Esophagus muscularis mucosa (tissue), 4 donors: ENCODE measurements around the gene HCAR1. TPM values are rescaled to one million over a fixed set of nuclear protein-coding genes. Genes with fewer than 3 reads are reported as not detected.
A peak's percentile ranks its signal among the peaks of the same experiment; 100 is the strongest.

Experiments
- DNase-seq: peaks from one replicate; pipeline ENCODE4 v3.0.0-alpha.2; 2017; ENCODE audit errors: extremely low spot score
- H3K27ac ChIP-seq, 4 donors: fragments of 200-600 bp; sonication (generic); replicated peaks in 1 of 4; 1 replicate in 3 of 4; 2 replicates in 1 of 4; pipeline ENCODE4 v1.5.1; 2016 to 2019; ENCODE audit warnings: mild to moderate bottlenecking in 1 of 4
- H3K27me3 ChIP-seq, 4 donors: fragments of 200-600 bp; sonication (generic); one replicate each; pipeline versions ENCODE4 v1.5.1 to v1.6.0; 2016 to 2019
- H3K36me3 ChIP-seq, 4 donors: fragments of 200-600 bp; sonication (generic); one replicate each; pipeline ENCODE4 v1.5.1; 2016 to 2019
- H3K4me1 ChIP-seq, 4 donors: fragments of 200-600 bp; sonication (generic); one replicate each; pipeline ENCODE4 v1.5.1; 2016 to 2019
- H3K4me3 ChIP-seq, 4 donors: fragments of 200-600 bp; sonication (generic); 1 replicate in 2 of 4; 2 replicates in 2 of 4; pipeline ENCODE4 v1.5.1; 2016 to 2019; ENCODE audit warnings: mild to moderate bottlenecking in 4 of 4, moderate library complexity in 1 of 4
- H3K9me3 ChIP-seq, 4 donors: fragments of 200-600 bp; sonication (generic); 1 replicate in 3 of 4; 2 replicates in 1 of 4; pipeline ENCODE4 v1.5.1; 2016 to 2019
- EP300 ChIP-seq: sonication (generic); formaldehyde crosslinking; IDR thresholded peaks from one replicate; pipeline ENCODE4 v1.6.1; 2017; ENCODE audit warnings: antibody characterized with exemption
- POLR2A ChIP-seq: fragments of 450-650 bp; IDR thresholded peaks from one replicate; pipeline ENCODE4 v1.6.1; 2017; ENCODE audit warnings: antibody characterized with exemption, moderate library complexity, mild to moderate bottlenecking, low read depth
- POLR2AphosphoS5 ChIP-seq, 2 donors: sonication (generic); formaldehyde crosslinking; IDR thresholded peaks; one replicate each; pipeline ENCODE4 v1.6.1; 2017; ENCODE audit warnings: antibody characterized with exemption in 2 of 2
- WGBS: methylation state at CpG from one replicate; pipeline ENCODE4 v1.1.5; 2018; 5-methylcytosine and 5-hydroxymethylcytosine counted together
- intact Hi-C: fragments of 100-400 bp; cut with DNase I; formaldehyde crosslinking; loops from one replicate; pipeline ENCODE4 v1.15.1; 2023
- total RNA-seq, 4 donors: library from RNA; depleted of rRNA; stranded (reverse); fragments of >200 nt; gene quantifications; one replicate each; pipeline versions ENCODE4 v1.1.0 to v1.2.1, GENCODE V29; 2016
- TF ChIP-seq, protein P1 (sequence below), 3 experiments: fragments of 200-600 bp in 2 of 3; fragments of 450-650 bp in 1 of 3; sonication (generic) in 2 of 3; IDR thresholded peaks; one replicate each; pipeline ENCODE4 v1.5.1; 2017 to 2019; ENCODE audit warnings: antibody characterized with exemption in 3 of 3, mild to moderate bottlenecking in 2 of 3, moderate library complexity in 1 of 3

Gene HCAR1
- total RNA-seq = under 1 TPM in 1 of 4 donors, not detected in 3; 0.13 TPM

DNA sequence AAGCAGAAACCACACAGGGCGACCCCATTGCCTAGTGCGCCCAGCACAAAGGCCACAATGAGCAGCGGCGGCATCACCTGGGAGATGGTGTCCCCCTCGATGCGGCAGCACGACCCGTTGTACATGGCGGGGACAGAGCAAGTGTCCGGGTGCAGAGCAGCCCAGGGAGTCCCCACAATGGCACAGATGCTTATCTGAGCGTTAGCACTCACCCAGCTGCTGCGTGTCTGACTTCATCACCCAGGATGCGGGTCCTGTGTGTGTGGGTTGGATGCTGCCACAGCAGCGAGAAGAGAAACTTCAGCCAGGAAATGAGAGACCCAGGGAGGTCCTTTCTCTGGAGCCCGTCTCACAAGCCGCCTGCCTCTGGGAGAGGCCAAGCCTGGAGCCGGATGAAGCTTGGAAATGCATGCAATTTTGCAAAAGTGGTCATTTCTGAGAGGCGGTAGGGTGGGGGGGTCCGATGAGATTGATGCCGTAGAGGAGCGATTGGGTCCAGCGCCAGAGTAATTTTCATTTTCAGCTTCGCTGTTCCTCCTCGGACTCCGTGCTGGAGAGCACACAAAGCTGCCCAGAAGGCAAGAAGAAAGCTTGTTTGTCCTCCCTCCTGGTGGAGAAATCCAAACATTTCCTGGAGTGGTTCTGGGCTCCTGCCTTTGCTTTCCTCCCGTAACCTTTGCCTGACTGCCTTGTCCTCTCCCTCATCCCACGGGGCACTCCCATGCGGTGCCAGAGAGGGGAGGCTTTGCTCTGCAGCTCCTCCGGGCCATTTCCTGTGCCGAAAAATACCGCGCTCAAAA is at the start of gene HCAR1:
HCAR1 (minus strand) TSS at position 630 of the 800 bp plus-strand sequence; CDS start at position 125, 505 bp downstream.
- Histone ChIP-seq H3K9me3 (no peaks in the 10 kb centered on the region), H3K4me1 (no peaks in the 10 kb centered on the region), H3K27me3 (peaks cover 0 to 14% (median 0%) of the 10 kb centered on the region in 4 donors), H3K4me3 (peak within 1 kb of the TSS; percentile 27 to 35 (median 28)), H3K27ac (no peak within 1 kb of the TSS), H3K36me3 (no peaks in the 10 kb centered on the region)
- intact Hi-C loops = no loop called here
- TF ChIP-seq POLR2A (no peak), POLR2AphosphoS5 (IDR thresholded peaks at IDR 0.05) (no peak), EP300 (no peak)
- TF ChIP-seq, protein P1, sequence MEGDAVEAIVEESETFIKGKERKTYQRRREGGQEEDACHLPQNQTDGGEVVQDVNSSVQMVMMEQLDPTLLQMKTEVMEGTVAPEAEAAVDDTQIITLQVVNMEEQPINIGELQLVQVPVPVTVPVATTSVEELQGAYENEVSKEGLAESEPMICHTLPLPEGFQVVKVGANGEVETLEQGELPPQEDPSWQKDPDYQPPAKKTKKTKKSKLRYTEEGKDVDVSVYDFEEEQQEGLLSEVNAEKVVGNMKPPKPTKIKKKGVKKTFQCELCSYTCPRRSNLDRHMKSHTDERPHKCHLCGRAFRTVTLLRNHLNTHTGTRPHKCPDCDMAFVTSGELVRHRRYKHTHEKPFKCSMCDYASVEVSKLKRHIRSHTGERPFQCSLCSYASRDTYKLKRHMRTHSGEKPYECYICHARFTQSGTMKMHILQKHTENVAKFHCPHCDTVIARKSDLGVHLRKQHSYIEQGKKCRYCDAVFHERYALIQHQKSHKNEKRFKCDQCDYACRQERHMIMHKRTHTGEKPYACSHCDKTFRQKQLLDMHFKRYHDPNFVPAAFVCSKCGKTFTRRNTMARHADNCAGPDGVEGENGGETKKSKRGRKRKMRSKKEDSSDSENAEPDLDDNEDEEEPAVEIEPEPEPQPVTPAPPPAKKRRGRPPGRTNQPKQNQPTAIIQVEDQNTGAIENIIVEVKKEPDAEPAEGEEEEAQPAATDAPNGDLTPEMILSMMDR (IDR thresholded peaks at IDR 0.05) = no peak
- WGBS = 71% methylated on average over 32 of the region's 32 CpGs
- DNase-seq = no peak

DNA sequence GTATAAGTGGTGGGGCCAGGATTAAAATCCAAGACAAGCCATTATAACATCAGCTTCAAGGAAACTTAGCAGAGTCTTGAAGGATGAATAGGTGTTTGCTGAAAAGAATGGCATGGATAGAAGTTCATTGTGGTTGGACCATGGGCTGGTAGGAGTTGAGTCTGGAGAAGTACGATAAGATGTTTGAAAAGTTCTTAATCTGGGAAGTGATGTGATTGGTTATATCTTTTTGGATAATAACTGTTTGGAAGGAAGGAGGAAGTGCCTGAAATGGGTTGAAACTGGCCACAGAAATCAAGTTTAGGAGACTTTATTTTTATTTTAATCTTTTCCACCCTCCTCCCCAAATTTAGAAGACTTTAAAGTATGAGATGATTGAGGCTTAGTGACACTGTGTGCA is 26.9 kb upstream of the HCAR1 start:
- H3K27me3 ChIP-seq = no peaks in the 10 kb centered on the region
- H3K9me3 ChIP-seq = no peaks in the 10 kb centered on the region
- no peak for DNase-seq
- H3K4me1 ChIP-seq = peaks cover 10 to 31% (median 22%) of the 10 kb centered on the region in 4 donors
- intact Hi-C loops = loop anchor here (10.0 kb wide), 2 partner anchors 123 to 233 kb away; partner anchors contain the start of genes KNTC1 and RSRC2
- H3K27ac ChIP-seq = no peak overlapping the region
- TF ChIP-seq EP300 = no peak
- no peak for TF ChIP-seq POLR2A
- TF ChIP-seq, protein P1 (IDR thresholded peaks at IDR 0.05) = no peak
- TF ChIP-seq POLR2AphosphoS5 (IDR thresholded peaks at IDR 0.05) = no peak
- H3K36me3 ChIP-seq = peaks cover 9 to 82% (median 60%) of the 10 kb centered on the region in 4 donors
- 75% methylated on average over 1 of the region's 1 CpG for WGBS
- H3K4me3 ChIP-seq = no peak overlapping the region

DNA sequence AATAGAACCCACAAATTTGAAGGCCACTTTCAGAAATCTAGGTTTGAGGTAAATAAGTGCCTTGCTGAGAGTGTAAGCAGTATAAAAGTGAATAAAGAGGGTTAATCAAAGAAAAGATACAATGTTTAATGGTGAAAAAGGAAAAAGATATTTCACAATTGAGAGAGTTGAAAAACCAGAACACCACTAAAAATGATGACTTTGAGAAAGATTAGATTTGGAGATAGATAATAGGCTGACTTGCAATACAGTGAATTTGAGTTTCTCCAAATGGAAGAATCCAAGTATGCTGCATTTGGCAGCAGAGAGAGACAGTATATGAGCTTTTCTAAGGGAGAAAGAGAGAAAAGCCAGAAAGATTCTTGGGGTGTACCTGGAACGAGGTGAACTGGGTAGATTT is 24.1 kb upstream of the HCAR1 start:
- Histone ChIP-seq H3K4me1 (peaks cover 15 to 38% (median 28%) of the 10 kb centered on the region in 4 donors), H3K27ac (no peak overlapping the region), H3K9me3 (no peaks in the 10 kb centered on the region), H3K4me3 (no peak overlapping the region), H3K27me3 (no peaks in the 10 kb centered on the region), H3K36me3 (peaks cover 9 to 58% (median 47%) of the 10 kb centered on the region in 4 donors)
- intact Hi-C loops = loop anchor here (2.0 to 10.0 kb wide), 3 partner anchors 66 to 230 kb away; partner anchors contain the start of genes KNTC1 and RSRC2
- TF ChIP-seq, protein P1 (IDR thresholded peaks at IDR 0.05) = no peak
- WGBS = 88% methylated on average over 1 of the region's 1 CpG
- DNase-seq = no peak

DNA sequence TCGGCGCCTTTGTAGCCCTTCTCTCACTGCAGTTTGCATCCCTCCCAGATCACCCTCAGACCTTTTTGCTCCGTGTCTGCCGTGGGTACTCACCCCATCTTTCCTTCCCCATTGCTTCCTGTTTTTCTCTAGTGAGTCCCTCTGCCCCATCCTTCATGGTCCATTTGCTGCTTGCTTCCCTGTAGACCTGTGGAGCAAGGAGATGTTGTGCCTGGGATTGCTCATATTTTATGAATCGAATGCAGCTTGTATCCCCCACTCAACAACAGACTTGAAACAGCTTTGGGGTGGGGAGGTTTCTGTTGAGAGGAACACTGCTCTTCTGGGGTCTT is 22.6 kb upstream of the HCAR1 start:
- no peak for DNase-seq
- 6% methylated on average over 5 of the region's 5 CpGs for WGBS
- peak overlapping the region; percentile 71 to 91 (median 89) for H3K4me3 ChIP-seq
- peaks cover 15 to 33% (median 28%) of the 10 kb centered on the region in 4 donors for H3K4me1 ChIP-seq
- TF ChIP-seq, protein P1 (IDR thresholded peaks at IDR 0.05) = no peak
- no peak for TF ChIP-seq POLR2AphosphoS5 (IDR thresholded peaks at IDR 0.05)
- TF ChIP-seq EP300 = no peak
- no peaks in the 10 kb centered on the region for H3K9me3 ChIP-seq
- peak overlapping the region; percentile 77 to 86 (median 84) for H3K27ac ChIP-seq
- intact Hi-C loops = loop anchor here (10.0 kb wide), 2 partner anchors 118 to 228 kb away; partner anchors contain the start of genes KNTC1 and RSRC2
- H3K27me3 ChIP-seq = no peaks in the 10 kb centered on the region
- H3K36me3 ChIP-seq = peaks cover 5 to 43% (median 34%) of the 10 kb centered on the region in 4 donors
